ENCODE results near the gene ZNF430.

GRCh38 chr19:21084343-21084742 lies 63.9 kb downstream of the ZNF430 start:
- TF ChIP-seq EZH2 (IDR thresholded peaks at IDR 0.05; ENCODE audit: borderline replicate concordance, insufficient read depth, low read depth, low read length, poor library complexity, severe bottlenecking), result no peak
- no peak for TF ChIP-seq CTCF (IDR thresholded peaks at IDR 0.05)

Data from B cell (primary cell).